PFSK-1 (cell line): ENCODE data around the gene FDXR.

Source experiments
- POLR2AphosphoS5 ChIP-seq: IDR thresholded peaks from 2 replicates; pipeline ENCODE4 v1.6.1; 2012; ENCODE audit warnings: low read depth, mild to moderate bottlenecking, control low read depth, low read length, moderate library complexity
- REST ChIP-seq, 2 experiments: IDR thresholded peaks; 2 replicates each; pipeline versions ENCODE4 v1.6.1 to v1.8.0; 2011 to 2012; ENCODE audit warnings: low read depth in 2 of 2, low read length in 2 of 2, control low read depth in 1 of 2, inconsistent platforms in 1 of 2, mild to moderate bottlenecking in 1 of 2, moderate library complexity in 1 of 2; ENCODE audit not compliant: insufficient read depth in 1 of 2
- SIN3A ChIP-seq: IDR thresholded peaks from 2 replicates; pipeline ENCODE4 v1.6.1; 2012; ENCODE audit warnings: mild to moderate bottlenecking, low read length, moderate library complexity, borderline replicate concordance; ENCODE audit not compliant: insufficient read depth
- TAF1 ChIP-seq: IDR thresholded peaks from 2 replicates; pipeline ENCODE4 v1.6.1; 2012; ENCODE audit warnings: low read length, control low read depth, borderline replicate concordance; ENCODE audit not compliant: insufficient read depth

- TF ChIP-seq POLR2AphosphoS5 (no peak), SIN3A (no peak), REST (IDR thresholded peaks at IDR 0.05; ENCODE audit: insufficient read depth in 1 of 2, low read depth in 2 of 2, low read length in 2 of 2) (no peak), TAF1 (no peak)
These were observed 31.7 kb downstream of the FDXR start for GRCh38 chr17:74840989-74841666.
